HEK293 (cell line): ENCODE measurements around the gene CIAO2B.
A peak's percentile ranks its signal among the peaks of the same experiment; 100 is the strongest.

Source experiments
- CTCF ChIA-PET: fragments of 350-600 bp; formaldehyde crosslinking; extraction: SDS; loops from one replicate; lab custom pipeline; 2021; ENCODE audit warnings: antibody characterized with exemption; lab: Yijun Ruan, JAX
- POLR2A ChIA-PET: fragments of 300-600 bp; formaldehyde crosslinking; extraction: SDS; loops from one replicate; lab custom pipeline; 2020; ENCODE audit warnings: antibody characterized with exemption, inconsistent platforms; lab: Yijun Ruan, JAX
- H3K27ac ChIP-seq: fragments of 200-500 bp; sonication (Bioruptor generic); 2 replicates; pipeline ENCODE4 v1.5.1; 2014; ENCODE audit warnings: low read depth, low read length, control low read depth, inconsistent platforms; ENCODE audit errors: extremely low read depth
- H3K36me3 ChIP-seq, 2 experiments: fragments of 200-500 bp in 1 of 2; sonication (Bioruptor generic) in 1 of 2; 1 replicate in 1 of 2; 2 replicates in 1 of 2; pipeline ENCODE4 v1.5.1; 2014 to 2017; ENCODE audit warnings: inconsistent platforms in 2 of 2, low read length in 2 of 2; ENCODE audit not compliant: control insufficient read depth in 2 of 2, insufficient read depth in 1 of 2
- H3K4me1 ChIP-seq: fragments of 200-500 bp; sonication (Bioruptor generic); 2 replicates; pipeline ENCODE4 v1.5.1; 2014; ENCODE audit warnings: mild to moderate bottlenecking, low read length, inconsistent platforms; ENCODE audit not compliant: control insufficient read depth, insufficient read depth
- H3K4me3 ChIP-seq: 2 replicates; pipeline ENCODE4 v1.5.1; 2011; ENCODE audit warnings: low read depth, mild to moderate bottlenecking, control low read depth, low read length, moderate library complexity
- H3K9me3 ChIP-seq: fragments of 200-500 bp; sonication (Bioruptor generic); 2 replicates; pipeline ENCODE4 v1.5.1; 2014; ENCODE audit warnings: low read depth, low read length, inconsistent platforms; ENCODE audit not compliant: control insufficient read depth, insufficient read depth
- BCL6B ChIP-seq: fragments of 450-650 bp; formaldehyde crosslinking; IDR thresholded peaks from 2 replicates; pipeline ENCODE4 v1.5.1; 2017; ENCODE audit warnings: missing biosample characterization, missing genetic modification characterization
- EGR2 ChIP-seq: fragments of 450-650 bp; formaldehyde crosslinking; IDR thresholded peaks from 2 replicates; pipeline ENCODE4 v1.5.1; 2016; ENCODE audit warnings: low read depth, missing biosample characterization, missing genetic modification characterization
- ELK4 ChIP-seq: IDR thresholded peaks from 2 replicates; pipeline ENCODE4 v1.6.1; 2011; ENCODE audit warnings: mild to moderate bottlenecking, low read depth, low read length, borderline replicate concordance
- GLIS2 ChIP-seq: fragments of 450-650 bp; formaldehyde crosslinking; IDR thresholded peaks from 2 replicates; pipeline ENCODE4 v1.5.1; 2016; ENCODE audit warnings: missing biosample characterization, missing genetic modification characterization
- IKZF3 ChIP-seq: fragments of 450-650 bp; IDR thresholded peaks from 2 replicates; pipeline ENCODE4 v1.5.0; 2018; ENCODE audit warnings: missing biosample characterization, mild to moderate bottlenecking, missing genetic modification characterization, moderate library complexity
- KLF9 ChIP-seq: fragments of 450-650 bp; formaldehyde crosslinking; IDR thresholded peaks from 2 replicates; pipeline ENCODE4 v1.5.1; 2016; ENCODE audit warnings: missing biosample characterization, missing genetic modification characterization, low read depth
- PBX3 ChIP-seq: sonication (generic); formaldehyde crosslinking; IDR thresholded peaks from 2 replicates; pipeline ENCODE4 v1.8.1; 2022; ENCODE audit warnings: mild to moderate bottlenecking, moderate library complexity, missing genetic modification reagents
- PRDM1 ChIP-seq: fragments of 450-650 bp; formaldehyde crosslinking; IDR thresholded peaks from 2 replicates; pipeline ENCODE4; 2016; ENCODE audit warnings: missing biosample characterization, missing genetic modification characterization
- SCRT2 ChIP-seq: fragments of 450-650 bp; formaldehyde crosslinking; IDR thresholded peaks from 2 replicates; pipeline ENCODE4 v1.5.1; 2016; ENCODE audit warnings: missing biosample characterization, missing genetic modification characterization
- SETDB1 ChIP-seq: IDR thresholded peaks from one replicate; pipeline ENCODE4 v1.6.1; 2017; ENCODE audit warnings: mild to moderate bottlenecking, low read length, moderate library complexity, mixed read lengths; ENCODE audit not compliant: insufficient read length
- ZBTB7A ChIP-seq: fragments of 450-650 bp; formaldehyde crosslinking; IDR thresholded peaks from 2 replicates; pipeline ENCODE4 v1.5.1; 2016; ENCODE audit warnings: low read depth, missing biosample characterization, missing genetic modification characterization
- ZEB2 ChIP-seq: fragments of 450-650 bp; formaldehyde crosslinking; IDR thresholded peaks from 2 replicates; pipeline ENCODE4 v1.5.1; 2016; ENCODE audit warnings: missing biosample characterization, missing genetic modification characterization
- ZFP37 ChIP-seq: fragments of 450-650 bp; formaldehyde crosslinking; IDR thresholded peaks from 2 replicates; pipeline ENCODE4 v1.5.1; 2016; ENCODE audit warnings: missing biosample characterization, missing genetic modification characterization
- ZNF174 ChIP-seq: fragments of 450-650 bp; formaldehyde crosslinking; IDR thresholded peaks from 2 replicates; pipeline ENCODE4 v1.5.0; 2017; ENCODE audit warnings: missing biosample characterization, mild to moderate bottlenecking, missing genetic modification characterization
- ZNF184 ChIP-seq: fragments of 450-650 bp; IDR thresholded peaks from 2 replicates; pipeline ENCODE4 v1.5.1; 2018; ENCODE audit warnings: missing biosample characterization, mild to moderate bottlenecking, missing genetic modification characterization
- ZNF302 ChIP-seq: fragments of 450-650 bp; formaldehyde crosslinking; IDR thresholded peaks from 2 replicates; pipeline ENCODE4 v1.5.1; 2016; ENCODE audit warnings: missing biosample characterization, missing genetic modification characterization, low read depth
- ZNF311 ChIP-seq: fragments of 450-650 bp; formaldehyde crosslinking; IDR thresholded peaks from 2 replicates; pipeline ENCODE4 v1.5.1; 2017; ENCODE audit warnings: missing biosample characterization, missing genetic modification characterization, borderline replicate concordance
- ZNF335 ChIP-seq: fragments of 450-650 bp; formaldehyde crosslinking; conservative IDR thresholded peaks from 2 replicates; pipeline ENCODE4 v1.5.1; 2016; ENCODE audit warnings: missing biosample characterization, missing genetic modification characterization
- ZNF341 ChIP-seq: fragments of 450-650 bp; formaldehyde crosslinking; IDR thresholded peaks from 2 replicates; pipeline ENCODE4; 2016; ENCODE audit warnings: low read depth, missing biosample characterization, missing genetic modification characterization
- ZNF391 ChIP-seq: fragments of 450-650 bp; formaldehyde crosslinking; IDR thresholded peaks from 2 replicates; pipeline ENCODE4 v1.5.1; 2016; ENCODE audit warnings: low read depth, missing biosample characterization, missing genetic modification characterization, borderline replicate concordance
- ZNF433 ChIP-seq: fragments of 450-650 bp; formaldehyde crosslinking; IDR thresholded peaks from 2 replicates; pipeline ENCODE4 v1.5.1; 2016; ENCODE audit warnings: missing biosample characterization, missing genetic modification characterization, low read depth
- ZNF521 ChIP-seq: fragments of 450-650 bp; formaldehyde crosslinking; IDR thresholded peaks from 2 replicates; pipeline ENCODE4 v1.5.1; 2017; ENCODE audit warnings: missing biosample characterization, mild to moderate bottlenecking, missing genetic modification characterization
- ZNF623 ChIP-seq: fragments of 450-650 bp; formaldehyde crosslinking; IDR thresholded peaks from 2 replicates; pipeline ENCODE4 v1.5.1; 2016; ENCODE audit warnings: missing biosample characterization, missing genetic modification characterization
- ZNF629 ChIP-seq: fragments of 450-650 bp; formaldehyde crosslinking; IDR thresholded peaks from 2 replicates; pipeline ENCODE4 v1.5.1; 2017; ENCODE audit warnings: missing biosample characterization, missing genetic modification characterization
- ZNF654 ChIP-seq: fragments of 450-650 bp; formaldehyde crosslinking; IDR thresholded peaks from 2 replicates; pipeline ENCODE4 v1.5.1; 2016; ENCODE audit warnings: low read depth, missing biosample characterization, missing genetic modification characterization
- ZNF670 ChIP-seq: fragments of 450-650 bp; formaldehyde crosslinking; IDR thresholded peaks from 2 replicates; pipeline ENCODE4 v1.5.1; 2016; ENCODE audit warnings: missing biosample characterization, missing genetic modification characterization, low read depth
- ZNF747 ChIP-seq: fragments of 450-650 bp; formaldehyde crosslinking; IDR thresholded peaks from 2 replicates; pipeline ENCODE4 v1.5.1; 2016; ENCODE audit warnings: missing biosample characterization, missing genetic modification characterization
- ZNF785 ChIP-seq: fragments of 450-650 bp; formaldehyde crosslinking; IDR thresholded peaks from 2 replicates; pipeline ENCODE4 v1.5.1; 2016; ENCODE audit warnings: missing biosample characterization, missing genetic modification characterization
- TF ChIP-seq, protein P1 (sequence below): fragments of 450-650 bp; formaldehyde crosslinking; IDR thresholded peaks from 2 replicates; pipeline ENCODE4 v1.5.1; 2016; ENCODE audit warnings: missing biosample characterization, missing genetic modification characterization, borderline replicate concordance
- TF ChIP-seq, protein P2 (sequence below): fragments of 450-650 bp; formaldehyde crosslinking; IDR thresholded peaks from 2 replicates; pipeline ENCODE4 v1.5.1; 2016; ENCODE audit warnings: missing biosample characterization, missing genetic modification characterization

Gene CIAO2B

GRCh38 chr16:66934138-66934838 is at the start of gene CIAO2B:
TSS of gene CIAO2B (minus strand) at chr16:66934402. CDS start at chr16:66934364, 38 bp downstream.
- peaks cover 2% of the 10 kb centered on the region; the same call in 1 of the 2 replicates for H3K4me1 ChIP-seq
- no peaks in the 10 kb centered on the region for H3K9me3 ChIP-seq
- POLR2A ChIA-PET, result interaction anchor here (0.6 to 1.0 kb wide), 4 partner anchors 24 to 60 kb away, joined by 3 to 10 read pairs (median 4); partner anchors contain the start of gene PDP2
- peak within 1 kb of the TSS; percentile 72 for H3K27ac ChIP-seq
- CTCF ChIA-PET, result interaction anchor here (1.0 to 2.4 kb wide), 3 partner anchors 13 to 39 kb away, joined by 4 to 20 read pairs (median 4); partner anchors contain the start of gene CES3
- peak within 1 kb of the TSS; percentile 83 for H3K4me3 ChIP-seq
- peaks cover 4 to 40% of the 10 kb centered on the region in 2 experiments; a peak in 2 of 3 replicates for H3K36me3 ChIP-seq
- TF ChIP-seq ZFP37 (tag by site-specific recombination) (no peak), ELK4 (peak; percentile 20; the same call in 1 of the 2 replicates), KLF9 (tag by site-specific recombination) (peak; percentile 99), ZNF302 (no peak), IKZF3 (tag by site-specific recombination) (no peak), SCRT2 (tag by site-specific recombination) (no peak), ZNF654 (no peak), ZNF670 (tag by site-specific recombination) (no peak), ZBTB7A (tag by site-specific recombination) (0 out of 2 replicates have a peak, but pooled peaks have one; percentile 46), ZNF521 (no peak), ZNF311 (tag by site-specific recombination) (no peak), ZNF747 (tag by site-specific recombination) (no peak), ZNF335 (peak; percentile 92), ZNF341 (peak; percentile 68), ZNF623 (tag by site-specific recombination) (no peak), PRDM1 (no peak), EGR2 (tag by site-specific recombination) (peak; percentile 90), ZNF174 (tag by site-specific recombination) (no peak), ZEB2 (tag by site-specific recombination) (peak; percentile 53; the same call in 1 of the 2 replicates), ZNF391 (tag by site-specific recombination) (peak; percentile 39; the same call in 1 of the 2 replicates), ZNF433 (tag by site-specific recombination) (no peak), BCL6B (tag by site-specific recombination) (no peak), SETDB1 (no peak), PBX3 (CRISPR knock-in tag) (no peak), ZNF629 (tag by site-specific recombination) (peak; percentile 52), GLIS2 (tag by site-specific recombination) (no peak; the same call in 1 of the 2 replicates), ZNF785 (tag by site-specific recombination) (no peak), ZNF184 (tag by site-specific recombination) (no peak)
- TF ChIP-seq, protein P1, sequence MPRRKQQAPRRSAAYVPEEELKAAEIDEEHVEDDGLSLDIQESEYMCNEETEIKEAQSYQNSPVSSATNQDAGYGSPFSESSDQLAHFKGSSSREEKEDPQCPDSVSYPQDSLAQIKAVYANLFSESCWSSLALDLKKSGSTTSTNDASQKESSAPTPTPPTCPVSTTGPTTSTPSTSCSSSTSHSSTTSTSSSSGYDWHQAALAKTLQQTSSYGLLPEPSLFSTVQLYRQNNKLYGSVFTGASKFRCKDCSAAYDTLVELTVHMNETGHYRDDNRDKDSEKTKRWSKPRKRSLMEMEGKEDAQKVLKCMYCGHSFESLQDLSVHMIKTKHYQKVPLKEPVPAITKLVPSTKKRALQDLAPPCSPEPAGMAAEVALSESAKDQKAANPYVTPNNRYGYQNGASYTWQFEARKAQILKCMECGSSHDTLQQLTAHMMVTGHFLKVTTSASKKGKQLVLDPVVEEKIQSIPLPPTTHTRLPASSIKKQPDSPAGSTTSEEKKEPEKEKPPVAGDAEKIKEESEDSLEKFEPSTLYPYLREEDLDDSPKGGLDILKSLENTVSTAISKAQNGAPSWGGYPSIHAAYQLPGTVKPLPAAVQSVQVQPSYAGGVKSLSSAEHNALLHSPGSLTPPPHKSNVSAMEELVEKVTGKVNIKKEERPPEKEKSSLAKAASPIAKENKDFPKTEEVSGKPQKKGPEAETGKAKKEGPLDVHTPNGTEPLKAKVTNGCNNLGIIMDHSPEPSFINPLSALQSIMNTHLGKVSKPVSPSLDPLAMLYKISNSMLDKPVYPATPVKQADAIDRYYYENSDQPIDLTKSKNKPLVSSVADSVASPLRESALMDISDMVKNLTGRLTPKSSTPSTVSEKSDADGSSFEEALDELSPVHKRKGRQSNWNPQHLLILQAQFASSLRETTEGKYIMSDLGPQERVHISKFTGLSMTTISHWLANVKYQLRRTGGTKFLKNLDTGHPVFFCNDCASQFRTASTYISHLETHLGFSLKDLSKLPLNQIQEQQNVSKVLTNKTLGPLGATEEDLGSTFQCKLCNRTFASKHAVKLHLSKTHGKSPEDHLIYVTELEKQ (tag by site-specific recombination), result no peak
- TF ChIP-seq, protein P2, sequence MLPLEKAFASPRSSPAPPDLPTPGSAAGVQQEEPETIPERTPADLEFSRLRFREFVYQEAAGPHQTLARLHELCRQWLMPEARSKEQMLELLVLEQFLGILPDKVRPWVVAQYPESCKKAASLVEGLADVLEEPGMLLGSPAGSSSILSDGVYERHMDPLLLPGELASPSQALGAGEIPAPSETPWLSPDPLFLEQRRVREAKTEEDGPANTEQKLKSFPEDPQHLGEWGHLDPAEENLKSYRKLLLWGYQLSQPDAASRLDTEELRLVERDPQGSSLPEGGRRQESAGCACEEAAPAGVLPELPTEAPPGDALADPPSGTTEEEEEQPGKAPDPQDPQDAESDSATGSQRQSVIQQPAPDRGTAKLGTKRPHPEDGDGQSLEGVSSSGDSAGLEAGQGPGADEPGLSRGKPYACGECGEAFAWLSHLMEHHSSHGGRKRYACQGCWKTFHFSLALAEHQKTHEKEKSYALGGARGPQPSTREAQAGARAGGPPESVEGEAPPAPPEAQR (tag by site-specific recombination), result no peak
